ENCODE results near the gene TEX22. TPM values are rescaled to one million over a fixed set of nuclear protein-coding genes. Genes with fewer than 3 reads are reported as not detected.

TEX22 gene
- total RNA-seq, 1 experiment from 2014 or later = 0.29 TPM

GRCh38 chr14:105418269-105419194, 20.2 kb downstream of the TEX22 start:
- Histone ChIP-seq H3K36me3 (ENCODE audit: low read depth, low read length) (no peaks in the 10 kb centered on the region), H3K27ac (ENCODE audit: low read length) (no peak overlapping the region), H3K79me2 (ENCODE audit: low read length) (peaks cover 39% of the 10 kb centered on the region), H3F3A (ENCODE audit: low read length, unreplicated experiment) (no peaks in the 10 kb centered on the region), H3K4me2 (ENCODE audit: low read length) (peak overlapping the region; percentile 94), H3K4me1 (ENCODE audit: insufficient read depth, low read length) (peaks cover 17% of the 10 kb centered on the region), H3K9me3 (ENCODE audit: low read length) (no peaks in the 10 kb centered on the region), H3K9me2 (replicated peaks; ENCODE audit: low read length) (no peaks in the 10 kb centered on the region), H4K20me1 (ENCODE audit: low read length) (no peaks in the 10 kb centered on the region), H3K4me3 (ENCODE audit: low read length) (peak overlapping the region; percentile 79), H3K9ac (ENCODE audit: low read length) (no peak overlapping the region), H2AFZ (ENCODE audit: low read length) (no peak overlapping the region), H3K27me3 (ENCODE audit: low read length) (no peaks in the 10 kb centered on the region)
- no peak for ATAC-seq
- POLR2A ChIA-PET (ENCODE audit: unreplicated experiment) = no interaction called here
- no peak for DNase-seq
- CTCF ChIA-PET = interaction anchor here (0.6 kb wide), 1 partner anchor 12 kb away, joined by 5 read pairs; no protein-coding TSS in a partner anchor
- TF ChIP-seq EZH2phosphoT487 (IDR thresholded peaks at IDR 0.05; ENCODE audit: borderline replicate concordance, low read length) (no peak), EZH2 (IDR thresholded peaks at IDR 0.05; ENCODE audit: low read length, unreplicated experiment) (no peak), CTCF (conservative IDR thresholded peaks at IDR 0.05; ENCODE audit: low read depth, low read length) (no peak)
- TSS peak; percentile 42 for BruUV-seq (replicated peaks)
- intact Hi-C loops (cut with micrococcal nuclease) = no loop called here

GRCh38 chr14:105419195-105420091, 21.1 kb downstream of the TEX22 start, which contains the start of gene MTA1:
Gene MTA1, plus strand, starts transcription at chr14:105419827. Its CDS starts 209 bp downstream, at chr14:105420036.
- no TSS peak for BruUV-seq (replicated peaks)
- peak; percentile 37 for DNase-seq
- H4K20me1 ChIP-seq (ENCODE audit: low read length) = 0 out of 2 replicates have a peak, but pooled peaks cover 3% of the 10 kb centered on the region

More at GRCh38 chr14:105419195-105420091, 21.1 kb downstream of the TEX22 start, which contains the start of gene MTA1:
- no peaks in the 10 kb centered on the region for H3K9me3 ChIP-seq (ENCODE audit: low read length)
- H3K9me2 ChIP-seq (replicated peaks; ENCODE audit: low read length) = no peaks in the 10 kb centered on the region
- peak within 1 kb of the TSS; percentile 98 for H3K4me2 ChIP-seq (ENCODE audit: low read length)
- peak; percentile 60 for ATAC-seq
- H3F3A ChIP-seq (ENCODE audit: low read length, unreplicated experiment) = no peaks in the 10 kb centered on the region
- H3K36me3 ChIP-seq (ENCODE audit: low read depth, low read length) = no peaks in the 10 kb centered on the region
- no peak within 1 kb of the TSS; the same call in 1 of the 2 replicates for H3K27ac ChIP-seq (ENCODE audit: low read length)
- peaks cover 48% of the 10 kb centered on the region for H3K79me2 ChIP-seq (ENCODE audit: low read length)
- no peaks in the 10 kb centered on the region for H3K27me3 ChIP-seq (ENCODE audit: low read length)
- peaks cover 17% of the 10 kb centered on the region for H3K4me1 ChIP-seq (ENCODE audit: insufficient read depth, low read length)
- TF ChIP-seq EZH2phosphoT487 (IDR thresholded peaks at IDR 0.05; ENCODE audit: borderline replicate concordance, low read length) (no peak), EZH2 (IDR thresholded peaks at IDR 0.05; ENCODE audit: low read length, unreplicated experiment) (no peak), CTCF (conservative IDR thresholded peaks at IDR 0.05; ENCODE audit: low read depth, low read length) (no peak)
- peak within 1 kb of the TSS; percentile 85 for H3K9ac ChIP-seq (ENCODE audit: low read length)
- POLR2A ChIA-PET (ENCODE audit: unreplicated experiment) = no interaction called here
- intact Hi-C loops (cut with micrococcal nuclease) = no loop called here
- H2AFZ ChIP-seq (ENCODE audit: low read length) = peak within 1 kb of the TSS; percentile 87
- CTCF ChIA-PET = no interaction called here
- H3K4me3 ChIP-seq (ENCODE audit: low read length) = peak within 1 kb of the TSS; percentile 83
